Hypothalamus (tissue), 51 donors: Measurements from ENCODE around the gene ADK.
"Not testable (repeated sequence)": the region's sequence is repeated elsewhere in the genome, so short reads cannot be mapped to it uniquely, and the experiment has no call there.

Experiments
- DNase-seq, 51 donors: peaks; one replicate each; lab custom pipeline; 2025; lab: John Stamatoyannopoulos, UW

The ADK gene

DNA sequence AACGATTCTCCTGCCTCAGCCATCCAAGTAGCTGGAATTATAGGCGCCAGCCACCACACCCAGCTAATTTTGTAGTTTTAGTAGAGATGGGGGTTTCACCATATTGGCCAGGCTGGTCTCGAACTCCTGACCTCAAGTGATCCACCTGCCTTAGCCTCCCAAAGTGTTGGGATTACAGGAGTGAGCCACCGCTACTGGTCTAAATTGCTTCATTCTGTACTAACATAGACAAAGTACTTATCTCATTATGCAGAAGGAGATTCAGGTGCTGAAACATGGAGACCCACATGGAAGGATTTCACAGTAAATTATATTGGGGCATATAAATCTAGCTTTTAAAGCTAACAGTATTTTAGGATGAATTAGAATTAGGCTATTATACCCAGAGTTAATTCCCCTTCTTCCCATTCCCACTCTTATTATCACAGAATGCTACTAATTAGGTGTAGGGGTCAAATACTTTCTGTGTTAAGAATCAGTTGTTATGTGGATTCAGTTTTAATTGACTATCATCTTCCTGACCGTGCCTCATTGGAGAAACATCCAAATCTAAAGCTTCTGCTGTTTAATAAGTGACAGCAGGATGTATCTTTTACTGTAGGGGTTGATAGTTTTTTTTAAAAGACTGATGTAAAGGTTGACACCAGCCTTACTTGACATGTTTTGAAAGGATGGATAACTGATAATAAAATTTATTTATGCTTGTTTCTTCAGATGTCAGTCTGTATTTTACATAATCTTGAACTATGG lies 27.2 kb downstream of the ADK start:
- no peak for DNase-seq

DNA sequence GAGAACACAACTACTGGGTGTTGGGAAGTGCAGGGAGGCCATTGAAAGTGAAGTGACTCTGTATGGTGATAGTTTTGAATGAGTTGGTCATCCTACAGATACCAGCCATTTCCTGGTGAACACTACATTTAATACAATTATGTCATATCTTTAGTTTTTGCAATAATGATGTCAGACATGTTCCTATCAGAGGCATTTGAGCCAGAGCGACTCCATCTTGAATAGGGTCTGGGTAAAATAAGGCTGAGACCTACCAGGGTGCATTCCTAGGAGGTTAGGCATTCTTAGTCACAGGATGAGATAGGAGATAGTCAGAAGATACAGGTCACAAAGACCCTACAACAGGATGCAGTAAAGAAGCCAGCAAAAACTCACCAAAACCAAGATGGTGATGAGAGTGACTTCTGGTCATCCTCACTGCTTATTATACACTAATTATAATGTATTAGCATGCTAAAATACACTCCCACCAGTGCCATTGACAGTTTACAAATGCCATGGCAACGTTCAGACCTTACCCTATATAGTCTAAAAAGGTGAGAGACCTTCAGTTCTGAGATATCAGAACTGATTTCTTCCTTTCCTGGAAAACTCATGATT lies 28.2 kb downstream of the ADK start:
- no peak for DNase-seq

DNA sequence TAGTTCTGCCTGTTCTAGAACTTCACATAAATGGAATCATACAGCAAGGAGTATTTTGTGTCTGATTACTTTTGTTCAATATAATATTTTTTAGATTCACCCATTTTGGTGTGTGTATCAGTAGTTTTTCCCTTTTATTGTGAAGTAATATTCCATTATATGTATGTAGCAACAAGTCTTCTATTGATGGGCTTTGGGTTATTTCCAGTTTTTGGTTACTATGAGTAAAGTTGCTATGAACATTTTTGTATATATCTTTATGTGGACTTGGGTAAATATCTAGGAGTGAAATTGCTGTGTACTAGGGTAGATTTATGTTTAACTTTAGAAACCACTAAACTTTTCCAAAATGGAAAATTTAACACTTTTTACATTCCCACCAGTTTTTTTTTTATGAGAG lies 35.7 kb downstream of the ADK start:
- no peak for DNase-seq

DNA sequence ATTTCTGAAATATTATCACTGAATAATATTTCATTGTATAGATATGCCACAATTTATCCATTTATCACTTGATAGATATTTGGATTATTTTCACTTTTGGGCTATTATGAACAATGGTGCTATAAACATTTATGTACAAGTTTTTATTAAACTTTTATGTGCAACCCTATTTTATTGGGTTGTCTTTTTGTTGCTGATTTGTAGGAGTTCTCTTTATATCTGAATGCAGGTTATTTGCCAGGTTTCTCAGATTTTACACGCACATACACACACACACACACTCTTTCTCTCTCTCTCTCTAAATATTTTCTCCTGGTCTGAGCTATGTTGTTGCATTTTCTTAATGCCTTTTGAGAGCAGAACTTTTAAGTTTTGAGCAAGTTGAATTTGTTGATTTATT lies 36.2 kb downstream of the ADK start:
- no peak for DNase-seq

DNA sequence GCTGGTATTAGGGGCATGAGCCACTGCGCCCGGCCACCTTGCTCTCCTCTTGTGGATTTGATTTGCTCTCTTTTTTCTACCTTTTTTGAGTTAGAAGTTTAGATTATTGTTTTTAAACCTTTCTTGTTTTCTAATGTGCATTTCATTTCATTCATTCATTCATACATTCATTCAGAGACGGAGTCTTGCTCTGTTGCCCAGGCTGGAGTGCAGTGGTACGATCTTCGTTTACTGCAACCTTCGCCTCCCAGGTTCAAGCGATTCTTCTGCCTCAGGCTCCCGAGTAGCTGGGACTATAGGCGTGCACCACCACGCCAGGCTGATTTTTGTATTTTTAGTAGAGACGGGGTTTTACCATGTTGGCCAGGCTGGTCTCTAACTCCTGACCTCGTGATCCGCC lies 37.6 kb downstream of the ADK start:
- DNase-seq, result not testable (repeated sequence)

DNA sequence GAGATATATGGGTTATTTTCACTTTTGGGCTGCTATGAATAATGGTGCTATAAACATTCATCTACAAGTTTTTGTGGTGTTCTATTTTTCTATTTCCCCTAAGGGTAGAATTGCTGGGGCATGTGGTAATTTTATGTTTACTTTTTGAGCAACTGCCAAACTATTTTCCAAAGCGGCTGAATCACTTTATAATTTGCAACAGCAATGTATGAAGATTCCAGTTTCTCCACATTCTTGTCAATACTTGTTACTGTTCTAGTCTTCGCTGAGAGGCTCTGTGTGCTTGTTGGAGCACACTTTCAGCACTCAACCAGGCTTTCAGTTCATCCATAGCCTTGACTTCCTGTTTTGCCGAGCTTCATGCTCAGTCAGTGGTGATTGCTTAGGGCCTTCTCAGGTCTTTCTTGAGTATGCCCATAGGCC lies 39.0 kb downstream of the ADK start:
- DNase-seq, result no peak

DNA sequence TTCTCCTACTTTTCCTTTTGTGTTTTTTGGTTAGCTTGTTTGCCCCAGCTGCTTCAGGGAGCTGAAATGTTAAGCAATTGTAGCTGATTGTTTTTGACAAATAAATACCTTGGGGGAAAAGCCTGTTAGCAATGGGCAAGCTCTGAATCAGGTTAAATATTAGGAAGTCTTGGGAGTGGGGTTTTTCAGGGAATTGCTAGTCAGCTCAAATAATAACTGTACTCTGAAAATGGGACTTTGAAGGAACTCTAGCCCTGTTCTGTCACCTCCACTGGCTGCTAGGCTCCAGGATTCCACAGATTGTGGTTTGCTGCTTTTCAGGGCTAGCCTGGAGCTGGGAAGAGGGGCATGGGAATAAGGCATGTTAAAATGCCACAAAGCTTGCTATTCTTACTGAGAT lies 39.5 kb downstream of the ADK start:
- no peak for DNase-seq

DNA sequence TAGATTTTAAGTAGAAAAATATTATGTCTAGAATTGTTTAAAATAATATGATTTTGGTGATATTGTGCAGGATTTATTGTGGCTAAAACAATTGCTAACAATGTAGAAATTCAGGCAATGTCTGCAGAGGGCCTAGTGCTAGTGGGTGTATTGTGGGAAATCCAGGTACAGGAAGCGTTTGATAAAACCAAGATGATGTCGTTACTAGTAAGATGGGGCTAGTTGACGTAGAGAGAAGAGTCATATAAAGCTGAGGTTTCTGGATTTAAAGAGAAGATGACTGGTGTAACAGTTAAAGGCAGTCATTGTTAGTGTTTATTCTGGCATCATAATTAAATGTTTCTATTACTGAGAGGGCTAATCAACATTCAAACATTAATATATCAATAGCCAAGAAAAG lies 43.5 kb downstream of the ADK start:
- no peak for DNase-seq

DNA sequence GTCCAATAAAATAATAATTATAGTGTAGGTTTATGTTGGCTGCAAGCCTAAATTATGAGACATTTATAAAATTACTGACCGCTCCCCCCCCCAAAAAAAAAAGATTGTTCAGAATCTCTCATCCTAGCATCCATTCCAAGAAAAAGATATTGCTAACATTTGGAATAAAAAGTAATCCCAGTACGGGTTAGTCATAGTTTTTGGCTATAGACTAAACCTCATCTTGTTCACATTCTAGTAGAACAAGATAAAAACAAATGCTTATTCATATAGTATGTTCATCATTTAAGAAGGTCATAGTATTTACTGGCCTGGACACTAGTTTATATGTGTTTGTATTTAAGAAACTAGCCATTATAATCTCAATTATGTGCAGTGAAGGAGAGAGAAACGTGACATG lies 44.0 kb downstream of the ADK start:
- no peak for DNase-seq

DNA sequence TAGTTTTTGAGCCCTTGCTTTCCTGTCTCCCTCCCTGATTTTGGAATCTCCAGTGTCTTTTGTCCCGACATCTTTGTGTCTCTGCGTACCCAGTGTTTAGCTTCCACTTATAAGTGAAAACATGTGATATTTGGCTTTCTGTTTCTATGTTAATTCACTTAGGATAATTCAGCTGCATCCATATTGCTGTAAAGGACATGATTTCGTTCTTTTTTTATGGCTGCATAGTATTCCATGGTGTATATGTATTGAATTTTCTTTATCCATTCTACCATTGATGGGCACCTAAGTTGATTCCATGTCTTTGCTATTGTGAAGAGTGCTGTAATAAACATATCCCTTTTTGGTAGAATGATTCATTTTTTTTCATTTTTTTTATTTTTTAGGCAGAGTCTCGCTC lies 48.3 kb downstream of the ADK start:
- no peak for DNase-seq

DNA sequence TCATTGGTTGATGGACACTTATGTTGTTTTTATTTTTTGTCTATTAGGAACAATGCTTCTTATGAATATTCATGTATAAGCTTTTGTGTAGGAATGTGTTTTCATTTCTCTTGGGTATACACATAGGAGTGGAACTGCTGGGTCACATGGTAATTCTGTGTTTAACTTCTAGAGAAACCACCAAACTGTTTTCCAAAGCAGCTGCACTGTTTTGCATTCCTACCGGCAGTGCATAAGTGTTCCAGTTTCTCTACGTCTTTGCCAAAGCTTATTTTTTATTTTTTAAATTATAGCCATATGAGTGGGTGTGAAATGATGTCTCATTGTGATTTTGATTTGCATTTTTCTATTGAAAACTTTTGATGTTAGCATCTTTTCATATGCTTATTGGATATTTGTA lies 51.3 kb downstream of the ADK start:
- DNase-seq, result no peak

DNA sequence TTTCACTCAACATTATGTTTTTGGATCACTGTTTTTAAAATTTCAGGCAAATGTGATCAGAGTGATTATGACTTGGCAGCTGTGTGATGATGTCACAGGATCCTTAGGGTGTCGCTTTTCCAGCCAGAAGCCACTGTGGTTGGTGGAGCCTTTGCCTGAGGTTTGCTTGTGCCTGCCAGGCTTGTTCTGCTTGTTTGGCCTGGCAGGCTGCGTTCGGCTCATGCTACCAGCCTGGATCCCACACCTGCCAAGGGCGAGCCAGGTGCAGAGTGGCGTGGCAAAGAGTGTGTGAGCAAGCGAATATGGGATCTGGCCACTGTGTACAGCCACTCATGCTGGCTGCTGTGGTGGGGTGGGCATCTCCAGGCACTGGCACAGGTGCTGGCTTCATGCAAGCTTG lies 55.7 kb downstream of the ADK start:
- DNase-seq, result no peak

DNA sequence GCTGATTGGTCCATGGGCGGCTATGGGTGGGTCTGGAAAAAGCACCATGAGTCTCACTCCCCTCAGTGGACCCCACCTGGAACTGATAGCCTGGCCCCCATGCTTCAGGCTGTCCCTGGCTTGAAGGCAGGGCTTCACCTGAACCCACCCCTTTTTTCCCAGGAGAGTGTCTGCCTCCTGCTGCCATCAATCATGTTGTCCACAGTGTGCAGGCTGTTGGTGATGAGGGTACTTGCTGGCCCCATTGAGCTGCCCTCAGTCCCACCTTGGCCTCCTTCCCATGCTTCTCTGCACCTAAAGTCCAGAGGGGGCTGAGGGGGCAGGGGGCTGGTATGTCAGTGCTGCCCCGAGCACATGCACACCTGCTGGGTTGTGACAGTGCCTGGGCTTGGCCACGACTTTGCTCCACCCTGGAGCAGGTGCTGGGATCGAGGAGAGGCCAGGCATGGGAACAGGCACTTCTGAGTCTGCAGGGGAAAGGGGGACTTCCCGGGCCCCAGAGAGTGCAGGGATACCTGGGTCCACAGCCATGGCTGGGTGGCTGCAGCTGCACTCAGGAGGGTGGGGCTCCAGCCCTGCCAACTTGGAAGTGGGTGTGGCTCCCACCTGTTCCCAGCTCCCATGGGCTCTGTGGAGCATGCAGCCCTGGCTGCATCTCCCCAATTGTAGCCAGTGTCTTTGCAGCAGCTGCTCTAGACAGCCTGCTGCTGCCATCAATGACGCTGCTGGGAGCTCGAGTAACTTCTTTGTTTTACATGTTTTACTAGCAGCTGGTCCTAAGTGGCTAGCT lies 56.9 kb downstream of the ADK start:
- no peak for DNase-seq

DNA sequence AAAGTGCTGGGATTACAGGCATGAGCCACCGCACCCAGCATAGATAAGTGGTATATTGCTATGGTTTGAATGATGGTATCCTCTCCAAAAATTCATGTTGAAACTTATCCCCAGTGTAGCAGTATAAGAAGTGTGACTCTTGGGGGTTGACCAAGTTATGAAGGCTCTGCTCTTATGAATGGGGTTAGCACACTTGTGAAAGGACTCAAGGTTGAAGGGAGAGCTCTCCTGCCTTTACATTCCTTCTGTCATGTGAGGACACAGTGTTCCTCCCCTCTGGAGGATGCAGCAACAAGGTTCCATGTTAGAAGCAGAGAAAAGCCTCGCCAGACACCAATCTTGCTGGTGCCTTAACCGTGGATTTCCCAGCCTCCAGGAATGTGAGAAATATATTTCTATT lies 58.0 kb downstream of the ADK start:
- DNase-seq, result no peak

DNA sequence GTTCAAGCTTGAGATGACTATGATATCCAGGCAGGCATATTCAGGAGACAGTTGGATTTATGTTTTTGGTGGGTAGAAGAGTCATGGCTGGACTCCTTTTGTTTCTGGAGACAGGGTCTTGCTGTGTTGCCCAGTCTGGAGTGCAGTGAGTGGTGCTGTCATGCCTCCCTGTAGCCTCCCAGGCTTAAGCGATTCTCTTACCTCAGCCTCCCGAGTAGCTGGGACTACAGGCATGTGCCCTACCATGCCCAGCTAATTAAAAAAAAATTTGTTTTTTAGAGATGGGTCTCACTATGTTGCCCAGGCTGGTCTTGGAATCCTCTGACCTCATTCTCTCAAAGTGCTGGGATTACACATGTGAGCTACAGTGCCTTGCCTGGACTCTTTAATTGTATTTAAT lies 62.0 kb downstream of the ADK start:
- no peak for DNase-seq

DNA sequence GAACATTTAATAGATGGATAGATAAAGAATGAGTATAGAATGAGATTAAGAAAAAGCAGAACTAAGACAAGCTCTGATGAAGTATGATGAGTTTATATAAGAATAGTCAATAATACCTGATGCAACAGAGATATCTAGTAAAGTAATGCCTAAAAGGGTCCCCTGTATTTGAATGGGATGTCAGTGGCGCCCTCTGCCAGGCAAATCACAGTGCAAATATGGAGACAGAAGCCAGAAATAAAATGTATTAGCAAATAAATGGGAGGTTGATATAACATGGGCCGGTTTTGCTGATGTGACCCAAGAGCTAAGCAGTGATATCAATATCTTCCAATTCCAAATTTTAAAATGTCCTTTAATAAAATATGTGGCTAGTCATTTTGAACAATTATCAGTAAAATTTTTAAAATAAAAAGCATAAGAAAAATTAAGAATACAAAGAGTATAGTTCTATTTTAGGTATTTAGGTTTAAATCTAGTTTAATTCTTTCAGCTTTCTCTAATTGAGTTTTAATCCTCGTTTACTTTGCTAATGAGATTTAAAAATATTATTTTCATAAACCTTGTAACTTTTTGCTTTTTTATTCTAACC lies 62.6 kb downstream of the ADK start:
- no peak for DNase-seq

DNA sequence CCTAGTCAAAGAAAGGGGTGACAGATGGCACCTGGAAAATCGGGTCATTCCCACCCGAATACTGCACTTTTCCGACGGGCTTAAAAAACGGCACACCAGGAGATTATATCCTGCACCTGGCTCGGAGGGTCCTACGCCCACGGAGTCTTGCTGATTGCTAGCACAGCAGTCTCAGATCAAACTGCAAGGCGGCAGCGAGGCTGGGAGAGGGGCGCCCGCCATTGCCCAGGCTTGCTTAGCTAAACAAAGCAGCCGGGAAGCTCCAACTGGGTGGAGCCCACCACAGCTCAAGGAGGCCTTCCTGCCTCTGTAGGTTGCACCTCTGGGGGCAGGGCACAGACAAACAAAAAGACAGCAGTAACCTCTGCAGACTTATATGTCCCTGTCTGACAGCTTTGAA lies 66.1 kb downstream of the ADK start:
- DNase-seq, result not testable (repeated sequence)

DNA sequence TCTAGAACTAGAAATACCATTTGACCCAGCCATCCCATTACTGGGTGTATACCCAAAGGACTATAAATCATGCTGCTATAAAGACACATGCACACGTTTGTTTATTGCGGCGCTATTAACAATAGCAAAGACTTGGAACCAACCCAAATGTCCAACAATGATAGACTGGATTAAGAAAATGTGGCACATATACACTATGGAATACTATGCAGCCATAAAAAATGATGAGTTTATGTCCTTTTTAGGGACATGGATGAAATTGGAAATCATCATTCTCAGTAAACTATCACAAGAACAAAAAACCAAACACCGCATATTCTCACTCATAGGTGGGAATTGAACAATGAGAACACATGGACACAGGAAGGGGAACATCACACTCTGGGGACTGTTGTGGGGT lies 71.4 kb downstream of the ADK start:
- DNase-seq, result not testable (repeated sequence)

DNA sequence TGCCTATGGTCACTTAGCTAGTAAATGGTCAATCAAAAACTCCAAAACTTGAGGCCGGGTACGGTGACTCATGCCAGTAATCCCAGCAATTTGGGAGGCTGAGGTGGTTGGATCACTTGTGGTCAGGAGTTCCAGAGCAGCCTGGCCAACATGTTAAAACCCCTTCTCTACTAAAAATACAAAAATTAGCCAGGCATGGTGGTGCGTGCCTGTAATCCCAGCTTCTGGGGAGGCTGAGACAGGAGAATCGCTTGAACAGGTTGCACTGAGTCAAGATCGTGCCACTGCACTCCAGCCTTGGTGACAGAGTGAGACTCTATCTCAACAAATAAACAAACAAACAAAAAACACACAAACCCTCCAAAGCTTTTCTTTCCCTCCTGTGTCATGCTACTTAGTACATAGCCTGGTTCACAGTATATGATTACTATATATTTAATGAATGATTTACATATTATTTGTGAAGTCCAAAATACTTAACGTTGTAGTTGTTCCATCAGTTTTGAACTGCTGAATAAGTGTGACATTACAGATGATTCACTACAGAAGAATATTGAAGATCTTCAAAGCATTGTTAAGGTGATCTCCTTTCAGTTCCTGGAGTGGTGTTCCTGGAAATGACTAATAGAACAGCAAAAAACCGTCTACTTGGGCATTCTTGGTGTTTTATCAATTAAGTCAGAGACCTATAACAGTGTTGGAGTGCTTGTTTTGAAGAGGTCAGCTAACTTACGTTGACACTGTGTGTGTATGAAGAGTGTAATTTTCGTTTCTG lies 72.9 kb downstream of the ADK start:
- DNase-seq, result no peak

DNA sequence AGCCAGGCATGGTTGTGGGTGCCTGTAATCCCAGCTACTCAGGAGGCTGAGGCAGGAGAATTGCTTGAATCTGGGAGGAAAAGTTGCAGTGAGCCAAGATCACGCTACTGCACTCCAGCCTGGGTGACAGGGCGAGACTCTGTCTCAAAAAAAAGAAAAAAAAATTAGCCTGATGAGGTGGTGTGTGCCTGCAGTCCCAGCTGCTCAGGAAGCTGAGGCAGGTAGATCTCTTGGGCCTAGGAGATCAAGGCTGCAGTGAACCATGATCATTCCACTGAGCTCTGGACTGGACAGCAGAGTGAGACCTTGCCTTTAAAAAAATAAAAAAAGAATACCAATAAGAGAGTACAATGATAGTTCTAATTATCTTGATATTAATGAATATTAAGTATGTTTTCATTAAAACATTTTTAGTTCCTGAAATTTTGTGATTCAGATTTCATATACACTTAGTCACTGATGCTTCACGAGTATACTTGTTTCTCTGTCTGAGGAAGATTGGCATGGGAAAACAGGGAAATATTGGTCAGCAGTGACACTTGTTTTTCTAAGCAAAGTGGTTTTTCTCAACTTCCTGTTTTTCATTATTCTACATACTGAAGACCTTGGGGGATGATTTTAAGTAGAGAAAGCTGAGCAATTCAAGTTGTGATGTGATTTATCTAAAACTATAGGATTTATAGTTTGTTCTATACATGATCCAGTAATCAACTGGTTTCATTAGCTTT lies 76.8 kb downstream of the ADK start:
- no peak for DNase-seq
